H1 (cell line): ENCODE data around the gene EPHA4. TPM values are rescaled to one million over a fixed set of nuclear protein-coding genes. Genes with fewer than 3 reads are reported as not detected.

Source experiments
- CTCF ChIA-PET: fragments of 300-600 bp; sonication (Branson Sonifier 250); formaldehyde crosslinking; loops from one replicate; lab custom pipeline; 2021; ENCODE audit not compliant: partially characterized antibody; lab: Charles Lee
- POLR2A ChIA-PET: fragments of 300-600 bp; sonication (Branson Sonifier 250); formaldehyde crosslinking; loops from one replicate; lab custom pipeline; 2021; ENCODE audit warnings: inconsistent platforms; ENCODE audit not compliant: partially characterized antibody; lab: Charles Lee
- DNase-seq, 2 experiments: peaks; one replicate each; pipeline versions ENCODE4 v3.0.0 to v3.0.0-alpha.2; 2010 to 2022; ENCODE audit warnings: low spot score in 2 of 2, low read depth in 1 of 2, mixed read lengths in 1 of 2
- FAIRE-seq: peaks from 2 replicates; lab custom pipeline; 2011; peaks lifted over from hg19 to GRCh38; lab: Jason Lieb, UNC
- H2AFZ ChIP-seq: 2 replicates; pipeline ENCODE4 v1.8.1; 2012; ENCODE audit warnings: low read length, inconsistent platforms
- H2AK5ac ChIP-seq: 2 replicates; pipeline ENCODE4 v1.6.1; 2013; ENCODE audit warnings: low read depth, low read length
- H2BK120ac ChIP-seq: replicated peaks from 2 replicates; pipeline ENCODE3; 2013; ENCODE audit warnings: low read depth, low read length, inconsistent platforms
- H2BK12ac ChIP-seq: 2 replicates; pipeline ENCODE4 v1.6.1; 2013; ENCODE audit warnings: low read depth, low read length
- H2BK15ac ChIP-seq: 2 replicates; pipeline ENCODE4 v1.6.1; 2013; ENCODE audit warnings: low read length
- H2BK20ac ChIP-seq: 2 replicates; pipeline ENCODE4 v1.6.1; 2013; ENCODE audit warnings: low read length
- H2BK5ac ChIP-seq: 2 replicates; pipeline ENCODE4 v1.6.1; 2013; ENCODE audit warnings: low read depth, low read length
- H3K14ac ChIP-seq: 2 replicates; pipeline ENCODE4 v1.6.1; 2013; ENCODE audit warnings: inconsistent platforms; ENCODE audit not compliant: insufficient read length
- H3K18ac ChIP-seq: 2 replicates; pipeline ENCODE4 v1.6.1; 2013; ENCODE audit warnings: low read length; ENCODE audit errors: extremely low read depth
- H3K23ac ChIP-seq: 2 replicates; pipeline ENCODE4 v1.6.1; 2013; ENCODE audit warnings: inconsistent platforms; ENCODE audit not compliant: insufficient read length
- H3K23me2 ChIP-seq: 2 replicates; pipeline ENCODE4 v1.6.1; 2013; ENCODE audit warnings: low read depth, low read length
- H3K27ac ChIP-seq: 2 replicates; pipeline ENCODE4 v1.6.1; 2011; ENCODE audit warnings: low read depth, low read length, inconsistent platforms
- H3K27me3 ChIP-seq, 4 experiments: replicated peaks in 1 of 4; 1 replicate in 1 of 4; 2 replicates in 3 of 4; pipeline versions ENCODE4 v1.6.1 to v1.8.1; 2011 to 2013; ENCODE audit warnings: low read length in 3 of 4, mild to moderate bottlenecking in 3 of 4, inconsistent platforms in 2 of 4, mixed read lengths in 2 of 4, moderate library complexity in 1 of 4; ENCODE audit not compliant: control insufficient read depth in 3 of 4, insufficient read depth in 3 of 4; ENCODE audit errors: extremely low read depth in 1 of 4
- H3K36me3 ChIP-seq, 4 experiments: 2 replicates each; pipeline versions ENCODE4 v1.6.1 to v1.8.1; 2011 to 2013; ENCODE audit warnings: mild to moderate bottlenecking in 4 of 4, low read length in 3 of 4, moderate library complexity in 2 of 4, control low read depth in 1 of 4, inconsistent platforms in 1 of 4; ENCODE audit not compliant: insufficient read depth in 4 of 4, control insufficient read depth in 2 of 4
- H3K4ac ChIP-seq: replicated peaks from 2 replicates; pipeline ENCODE3; 2013; ENCODE audit warnings: low read length, low read depth, mixed read lengths, inconsistent platforms; ENCODE audit not compliant: insufficient read length
- H3K4me1 ChIP-seq, 4 experiments: replicated peaks in 1 of 4; 1 replicate in 1 of 4; 2 replicates in 3 of 4; pipeline versions ENCODE4 v1.6.1 to v1.8.1; 2011 to 2013; ENCODE audit warnings: low read length in 3 of 4, inconsistent platforms in 2 of 4, mixed read lengths in 1 of 4; ENCODE audit not compliant: insufficient read depth in 4 of 4, control insufficient read depth in 3 of 4
- H3K4me2 ChIP-seq, 2 experiments: 2 replicates each; pipeline versions ENCODE4 v1.6.1 to v1.8.1; 2011 to 2013; ENCODE audit warnings: low read depth in 2 of 2, low read length in 2 of 2, control low read depth in 1 of 2, inconsistent platforms in 1 of 2, mild to moderate bottlenecking in 1 of 2; ENCODE audit not compliant: insufficient read depth in 1 of 2
- H3K4me3 ChIP-seq, 4 experiments: fragments of 200-600, 300-600 bp in 1 of 4; sonication (generic), shearing (Covaris generic), sonication (Bioruptor Twin) in 1 of 4; 2 replicates each; pipeline versions ENCODE4 v1.5.1 to v1.8.1; 2011 to 2016; ENCODE audit warnings: low read length in 4 of 4, low read depth in 3 of 4, control low read depth in 2 of 4, inconsistent platforms in 2 of 4, mild to moderate bottlenecking in 2 of 4, mixed read lengths in 1 of 4, moderate library complexity in 1 of 4; ENCODE audit not compliant: insufficient read depth in 2 of 4; ENCODE audit errors: extremely low read depth in 1 of 4
- H3K56ac ChIP-seq: replicated peaks from 2 replicates; pipeline ENCODE3; 2013; ENCODE audit warnings: low read depth, mild to moderate bottlenecking, mixed read lengths, low read length, inconsistent platforms; ENCODE audit not compliant: insufficient read length
- H3K79me1 ChIP-seq: 2 replicates; pipeline ENCODE4 v1.6.1; 2013; ENCODE audit warnings: low read depth, low read length, control low read depth
- H3K79me2 ChIP-seq, 2 experiments: 2 replicates each; pipeline versions ENCODE4 v1.6.1 to v1.8.1; 2012 to 2013; ENCODE audit warnings: low read length in 2 of 2, mild to moderate bottlenecking in 2 of 2, inconsistent platforms in 1 of 2; ENCODE audit not compliant: insufficient read depth in 2 of 2, control insufficient read depth in 1 of 2
- H3K9ac ChIP-seq, 4 experiments: replicated peaks in 1 of 4; 1 replicate in 1 of 4; 2 replicates in 3 of 4; pipeline versions ENCODE4 v1.6.1 to v1.8.1; 2011 to 2013; ENCODE audit warnings: low read depth in 3 of 4, low read length in 3 of 4, control low read depth in 2 of 4, mild to moderate bottlenecking in 2 of 4, moderate library complexity in 2 of 4, inconsistent platforms in 1 of 4; ENCODE audit errors: extremely low read depth in 1 of 4
- H3K9me3 ChIP-seq, 2 experiments: 2 replicates each; pipeline versions ENCODE4 v1.6.1 to v1.8.1; 2012 to 2013; ENCODE audit warnings: mild to moderate bottlenecking in 2 of 2, moderate library complexity in 2 of 2, control low read depth in 1 of 2, inconsistent platforms in 1 of 2, low read depth in 1 of 2, low read length in 1 of 2, mixed read lengths in 1 of 2; ENCODE audit not compliant: insufficient read depth in 2 of 2
- H4K20me1 ChIP-seq, 2 experiments: replicated peaks in 1 of 2; 2 replicates each; pipeline versions ENCODE3 to v1.8.1; 2011 to 2013; ENCODE audit warnings: inconsistent platforms in 2 of 2, low read length in 2 of 2, mild to moderate bottlenecking in 1 of 2; ENCODE audit not compliant: insufficient read depth in 2 of 2, control insufficient read depth in 1 of 2
- H4K5ac ChIP-seq: 2 replicates; pipeline ENCODE4 v1.6.1; 2013; ENCODE audit warnings: low read length, low read depth, mixed read lengths, inconsistent platforms; ENCODE audit not compliant: insufficient read length
- H4K8ac ChIP-seq: 2 replicates; pipeline ENCODE4 v1.8.0; 2013; ENCODE audit warnings: mild to moderate bottlenecking, moderate library complexity, low read length, inconsistent platforms; ENCODE audit not compliant: insufficient read depth; ENCODE audit errors: extremely low read depth
- H4K91ac ChIP-seq: replicated peaks from 2 replicates; pipeline ENCODE3; 2013; ENCODE audit warnings: low read length, mixed read lengths, inconsistent platforms; ENCODE audit not compliant: insufficient read length
- BACH1 ChIP-seq: IDR thresholded peaks from 2 replicates; pipeline ENCODE4 v1.6.1; 2012; ENCODE audit warnings: low read length, improper control_type of control experiment
- BCL11A ChIP-seq, 2 experiments: IDR thresholded peaks; one replicate each; pipeline ENCODE4 v1.6.1; 2011; ENCODE audit warnings: low read depth in 2 of 2, low read length in 2 of 2, mild to moderate bottlenecking in 2 of 2
- CREB1 ChIP-seq: IDR thresholded peaks from 2 replicates; pipeline ENCODE4 v1.6.1; 2012; ENCODE audit warnings: inconsistent platforms
- HDAC6 ChIP-seq: IDR thresholded peaks from one replicate; pipeline ENCODE4 v1.7.1; 2012; ENCODE audit warnings: low read depth, mild to moderate bottlenecking, inconsistent platforms, low read length, moderate library complexity
- KDM4A ChIP-seq: IDR thresholded peaks from one replicate; pipeline ENCODE4 v1.7.1; 2012; ENCODE audit warnings: low read depth, mild to moderate bottlenecking, moderate library complexity, low read length, inconsistent platforms; ENCODE audit not compliant: severe bottlenecking
- KDM5A ChIP-seq: fragments of 200-600 bp; IDR thresholded peaks from 2 replicates; pipeline ENCODE4 v1.7.1; 2012; ENCODE audit warnings: mild to moderate bottlenecking, low read length, inconsistent platforms, mixed read lengths
- POLR2AphosphoS5 ChIP-seq: IDR thresholded peaks from 2 replicates; pipeline ENCODE4 v1.6.1; 2011; ENCODE audit warnings: low read depth, low read length
- POU5F1 ChIP-seq: IDR thresholded peaks from 2 replicates; pipeline ENCODE4 v1.6.1; 2011; ENCODE audit warnings: low read depth, mild to moderate bottlenecking, low read length, moderate library complexity
- RXRA ChIP-seq: IDR thresholded peaks from 2 replicates; pipeline ENCODE4 v1.6.1; 2011; ENCODE audit warnings: low read depth, mild to moderate bottlenecking, low read length, moderate library complexity; ENCODE audit not compliant: insufficient read depth
- SP2 ChIP-seq: IDR thresholded peaks from 2 replicates; pipeline ENCODE4 v1.6.1; 2012; ENCODE audit warnings: mild to moderate bottlenecking, low read length, inconsistent platforms
- ZNF274 ChIP-seq: IDR thresholded peaks from 2 replicates; pipeline ENCODE4 v1.7.0; 2012; ENCODE audit warnings: low read length, borderline replicate concordance; ENCODE audit errors: extremely low read depth
- WGBS, 2 experiments: shearing (Covaris generic) in 1 of 2; methylation state at CpG; one replicate each; pipeline versions ENCODE4 v1.1.6 to v1.1.7; 2013 to 2015; ENCODE audit warnings: low lambda C conversion rate in 2 of 2, mixed read lengths in 2 of 2, inconsistent platforms in 1 of 2, low coverage in 1 of 2, missing lambda C conversion rate in 1 of 2; ENCODE audit not compliant: insufficient replicate concordance in 2 of 2, insufficient coverage in 1 of 2, insufficient read length in 1 of 2; ENCODE audit errors: extremely low coverage in 1 of 2, missing lambda C conversion rate in 1 of 2; 5-methylcytosine and 5-hydroxymethylcytosine counted together
- polyA plus RNA-seq, 7 experiments: library from polyadenylated mRNA; depleted of rRNA in 3 of 7; stranded (reverse) in 5 of 7; unstranded in 2 of 7; fragments of >200 nt in 5 of 7; fragments of 200-250 nt in 2 of 7; gene quantifications; 1 replicate in 5 of 7; 2 replicates in 1 of 7; 4 replicates in 1 of 7; pipeline versions ENCODE4 v1.2.1 to v1.2.3, GENCODE V29; 2011 to 2013; ENCODE audit warnings: missing spikeins in 2 of 7, mixed read lengths in 2 of 7
- total RNA-seq: library from RNA; stranded (reverse); fragmentation: NEBNext Ultra II Directional; extraction: Animal tissue kit (Norgen Biotek cat#: 25700); gene quantifications from 2 replicates; pipeline ENCODE4 v1.2.1, GENCODE V29; 2021
- TF ChIP-seq, protein P1 (sequence below): IDR thresholded peaks from 2 replicates; pipeline ENCODE4 v1.6.1; 2012; ENCODE audit warnings: inconsistent platforms

Gene EPHA4
- total and polyA plus RNA-seq, 2 of the 8 experiments (the other 6 are each of a cell fraction or from before 2014, with no cell fraction given) = 4.3 to 5.7 TPM

DNA sequence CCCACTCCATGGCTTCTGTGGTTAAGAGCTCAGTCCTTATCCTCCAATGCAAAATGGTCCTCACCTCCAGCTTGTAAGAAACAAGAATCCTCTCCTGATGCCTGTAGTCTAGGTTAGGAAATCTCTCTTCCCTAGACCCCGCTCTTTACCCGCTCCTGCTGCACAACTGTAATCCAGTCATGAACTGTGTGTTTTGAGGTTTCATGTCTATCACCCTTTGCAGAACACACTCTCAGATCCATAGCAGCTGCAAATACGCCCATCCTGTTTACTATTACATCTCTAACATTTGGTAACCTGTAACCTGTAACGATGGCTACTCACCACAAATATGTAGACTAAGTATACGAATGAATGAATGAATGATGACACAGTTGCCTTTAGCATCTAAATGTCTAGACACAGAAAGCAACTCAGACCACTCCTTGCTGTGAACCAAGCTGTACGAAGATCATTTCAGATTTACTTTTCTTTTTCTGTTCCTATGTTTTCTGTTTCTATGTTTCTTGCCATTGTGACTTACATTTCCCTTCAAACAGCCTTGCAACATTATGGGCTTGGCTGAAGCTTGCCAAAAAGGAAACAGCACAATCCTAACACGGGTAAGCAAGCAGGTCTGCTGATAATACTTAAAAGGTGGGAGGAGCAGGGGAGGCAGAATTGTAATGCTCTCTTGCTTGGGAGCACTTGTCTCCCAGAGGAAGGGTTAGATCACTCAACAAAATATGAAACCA lies 53.7 kb downstream of the EPHA4 start:
- no peak overlapping the region for H3K4ac ChIP-seq
- H3K27me3 ChIP-seq = no peaks in the 10 kb centered on the region
- no peak overlapping the region for H3K18ac ChIP-seq
- no peak overlapping the region for H2AFZ ChIP-seq
- no peak for DNase-seq
- H4K20me1 ChIP-seq = no peaks in the 10 kb centered on the region
- no peak overlapping the region for H3K9ac ChIP-seq
- H2BK120ac ChIP-seq = no peak overlapping the region
- H3K27ac ChIP-seq = no peak overlapping the region
- H3K79me1 ChIP-seq = no peaks in the 10 kb centered on the region
- H2BK20ac ChIP-seq = no peak overlapping the region
- H3K23ac ChIP-seq = no peak overlapping the region
- H3K9me3 ChIP-seq = no peaks in the 10 kb centered on the region
- no peaks in the 10 kb centered on the region for H3K23me2 ChIP-seq
- no peak overlapping the region for H2BK12ac ChIP-seq
- no peak overlapping the region for H2AK5ac ChIP-seq
- no peaks in the 10 kb centered on the region for H3K36me3 ChIP-seq
- H3K56ac ChIP-seq = no peak overlapping the region
- H3K4me3 ChIP-seq = no peak overlapping the region
- no peak overlapping the region for H4K5ac ChIP-seq
- POLR2A ChIA-PET = no interaction called here
- no peak for FAIRE-seq
- peaks cover 0 to 3% (median 1%) of the 10 kb centered on the region in 4 experiments; a peak in 4 of 7 replicates for H3K4me1 ChIP-seq
- H4K8ac ChIP-seq = no peak overlapping the region
- H3K4me2 ChIP-seq = no peak overlapping the region
- H2BK5ac ChIP-seq = no peak overlapping the region
- H3K14ac ChIP-seq = no peak overlapping the region
- H4K91ac ChIP-seq = no peak overlapping the region
- H3K79me2 ChIP-seq = no peaks in the 10 kb centered on the region
- CTCF ChIA-PET = interaction anchor here (0.9 to 2.2 kb wide), 3 partner anchors 13 to 18 kb away, joined by 3 to 9 read pairs (median 3); no protein-coding TSS in a partner anchor
- no peak overlapping the region for H2BK15ac ChIP-seq
- 89% methylated on average over 7 of the region's 7 CpGs; no CpG with 5 or more reads in 1 of the 2 experiments for WGBS, 2 experiments
- TF ChIP-seq POU5F1 (no peak), CREB1 (no peak), POLR2AphosphoS5 (no peak), SP2 (no peak), BCL11A (IDR thresholded peaks at IDR 0.05; ENCODE audit: low read depth in 2 of 2, low read length in 2 of 2) (no peak), KDM5A (no peak), ZNF274 (no peak), HDAC6 (no peak), BACH1 (no peak), RXRA (no peak), KDM4A (no peak)
- TF ChIP-seq, protein P1, sequence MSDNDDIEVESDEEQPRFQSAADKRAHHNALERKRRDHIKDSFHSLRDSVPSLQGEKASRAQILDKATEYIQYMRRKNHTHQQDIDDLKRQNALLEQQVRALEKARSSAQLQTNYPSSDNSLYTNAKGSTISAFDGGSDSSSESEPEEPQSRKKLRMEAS = no peak
